IPS DF 4.7 (cell line): Measurements from ENCODE around the gene ARHGEF40.

ENCODE experiments used
- DNase-seq: peaks from one replicate; pipeline ENCODE4 v3.0.0-alpha.2; 2013; ENCODE audit warnings: low spot score; ENCODE audit errors: extremely low read depth

ARHGEF40 gene

GRCh38 chr14:21070083-21070609 is at the start of gene ARHGEF40:
Gene ARHGEF40 (plus strand): TSS chr14:21070304. CDS start chr14:21070397, 93 bp downstream.
- no peak for DNase-seq

GRCh38 chr14:21020977-21021545 is 49.0 kb upstream of the ARHGEF40 start:
- DNase-seq = no peak

GRCh38 chr14:21022686-21023085 is 47.4 kb upstream of the ARHGEF40 start:
- DNase-seq = no peak

GRCh38 chr14:21023174-21023573 is 46.9 kb upstream of the ARHGEF40 start:
- no peak for DNase-seq

- no peak for DNase-seq
These were observed 46.1 kb upstream of the ARHGEF40 start for GRCh38 chr14:21023817-21024584.

- DNase-seq = no peak
These were observed 45.3 kb upstream of the ARHGEF40 start, which contains the start of gene NDRG2 for GRCh38 chr14:21024585-21025370. Gene NDRG2 (minus strand): TSS chr14:21025061. CDS start chr14:21023315, 1,746 bp downstream.

- no peak for DNase-seq
These were observed 44.5 kb upstream of the ARHGEF40 start for GRCh38 chr14:21025371-21026273.

- DNase-seq = no peak
These were observed 43.7 kb upstream of the ARHGEF40 start for GRCh38 chr14:21026274-21026987.

GRCh38 chr14:21026988-21027315 is 43.2 kb upstream of the ARHGEF40 start:
- no peak for DNase-seq

GRCh38 chr14:21029917-21030316 is 40.2 kb upstream of the ARHGEF40 start, which contains the start of gene TPPP2:
Gene TPPP2 (plus strand): TSS chr14:21030217. CDS start chr14:21030582, 365 bp downstream.
- DNase-seq = no peak

GRCh38 chr14:21030531-21030930 is 39.6 kb upstream of the ARHGEF40 start:
- DNase-seq = no peak

GRCh38 chr14:21032326-21033132 is 37.6 kb upstream of the ARHGEF40 start:
- no peak for DNase-seq

- no peak for DNase-seq
These were observed 36.9 kb upstream of the ARHGEF40 start for GRCh38 chr14:21033133-21033698.

- no peak for DNase-seq
These were observed 35.4 kb upstream of the ARHGEF40 start, which contains the start of gene RNASE13 for GRCh38 chr14:21034707-21035106. Gene RNASE13 (minus strand): TSS chr14:21034807. CDS start chr14:21034288, 519 bp downstream.

GRCh38 chr14:21036751-21037150 is 33.4 kb upstream of the ARHGEF40 start:
- DNase-seq = no peak

GRCh38 chr14:21037156-21037555 is 32.9 kb upstream of the ARHGEF40 start:
- DNase-seq = no peak

GRCh38 chr14:21038441-21039422 is 31.4 kb upstream of the ARHGEF40 start:
- DNase-seq = no peak
